K562 (cell line): Measurements from ENCODE around the gene MICALL2. TPM values are rescaled to one million over a fixed set of nuclear protein-coding genes. Genes with fewer than 3 reads are reported as not detected.
A peak's percentile ranks its signal among the peaks of the same experiment; 100 is the strongest.

Experiments
- ATAC-seq: fragments of 200-7000 bp; cut with Tn5 transposase; 3 replicates; pipeline ENCODE4 v1.9.1; 2020; ENCODE audit warnings: moderate library complexity
- BruUV-seq: library from RNA; stranded (reverse); fragments of 400-500 nt; replicated peaks from 2 replicates; lab custom pipeline; 2021; lab: Mats Ljungman, UMichigan
- CTCF ChIA-PET: fragments of 300-600 bp; formaldehyde crosslinking; extraction: SDS; loops from one replicate; lab custom pipeline; 2021; ENCODE audit warnings: low intra/inter-chr PET ratio; lab: Yijun Ruan, JAX
- POLR2A ChIA-PET: fragments of 300-600, 350-650 bp; sonication (Branson Sonifier 250); formaldehyde crosslinking; extraction: SDS; loops from one replicate; lab custom pipeline; 2021; ENCODE audit warnings: antibody characterized with exemption, inconsistent platforms; lab: Yijun Ruan, JAX
- DNase-seq, 4 experiments: peaks; one replicate each; pipeline versions ENCODE4 v3.0.0 to v3.0.0-alpha.2; 2011 to 2018; ENCODE audit warnings: low spot score in 3 of 4, mixed read lengths in 3 of 4; ENCODE audit errors: extremely low read depth in 1 of 4
- FAIRE-seq: peaks from 2 replicates; lab custom pipeline; 2011; peaks lifted over from hg19 to GRCh38; lab: Jason Lieb, UNC
- H2AFZ ChIP-seq: 2 replicates; pipeline ENCODE4 v1.6.0; 2011; ENCODE audit warnings: low read depth, low read length, control low read depth, inconsistent platforms
- H3K27ac ChIP-seq: fragments of 200-600 bp; 3 replicates; pipeline ENCODE4 v1.8.0; 2011; ENCODE audit warnings: low read depth, mild to moderate bottlenecking, control low read depth, inconsistent platforms, low read length, moderate library complexity, mixed read lengths; ENCODE audit errors: extremely low read depth
- H3K27me3 ChIP-seq, 2 experiments: fragments of 300-600 bp in 1 of 2; 2 replicates in 1 of 2; 3 replicates in 1 of 2; pipeline versions ENCODE4 v1.6.0 to v1.8.0; 2011; ENCODE audit warnings: inconsistent platforms in 2 of 2, low read length in 2 of 2, mild to moderate bottlenecking in 1 of 2, mixed read lengths in 1 of 2, moderate library complexity in 1 of 2; ENCODE audit not compliant: control insufficient read depth in 2 of 2, insufficient read depth in 2 of 2
- H3K36me3 ChIP-seq: fragments of 300-600 bp; 3 replicates; pipeline ENCODE4 v1.8.0; 2011; ENCODE audit warnings: mild to moderate bottlenecking, low read length, inconsistent platforms; ENCODE audit not compliant: control insufficient read depth, insufficient read depth
- H3K4me1 ChIP-seq, 2 experiments: fragments of 200-600 bp in 1 of 2; replicated peaks in 1 of 2; 2 replicates in 1 of 2; 3 replicates in 1 of 2; pipeline versions ENCODE4 v1.5.1 to v1.8.0; 2011; ENCODE audit warnings: inconsistent platforms in 2 of 2, low read length in 2 of 2, mild to moderate bottlenecking in 1 of 2, mixed read lengths in 1 of 2, moderate library complexity in 1 of 2; ENCODE audit not compliant: control insufficient read depth in 2 of 2, insufficient read depth in 2 of 2
- H3K4me2 ChIP-seq: 2 replicates; pipeline ENCODE4 v1.6.1; 2011; ENCODE audit warnings: low read length, control low read depth, inconsistent platforms, mixed read lengths; ENCODE audit not compliant: insufficient read depth
- H3K4me3 ChIP-seq: fragments of 200-600 bp; sonication (generic), shearing (Covaris generic); 2 replicates; pipeline ENCODE4 v1.5.1; 2016; ENCODE audit warnings: control low read depth, inconsistent platforms
- H3K79me2 ChIP-seq: fragments of 200-600 bp; 3 replicates; pipeline ENCODE4 v1.8.0; 2011; ENCODE audit warnings: low read length, inconsistent platforms; ENCODE audit not compliant: control insufficient read depth, insufficient read depth
- H3K9ac ChIP-seq, 2 experiments: 2 replicates each; pipeline versions ENCODE4 v1.6.0 to v1.6.1; 2011; ENCODE audit warnings: low read depth in 2 of 2, low read length in 2 of 2, control low read depth in 1 of 2, inconsistent platforms in 1 of 2, mild to moderate bottlenecking in 1 of 2, mixed read lengths in 1 of 2; ENCODE audit not compliant: insufficient read depth in 1 of 2
- H3K9me1 ChIP-seq: one replicate; pipeline ENCODE4 v1.6.0; 2011; ENCODE audit warnings: inconsistent platforms, mild to moderate bottlenecking, low read length, moderate library complexity; ENCODE audit not compliant: control insufficient read depth, insufficient read depth
- H3K9me3 ChIP-seq: replicated peaks from 2 replicates; pipeline ENCODE4 v1.5.1; 2011; ENCODE audit warnings: low read depth, low read length, inconsistent platforms; ENCODE audit not compliant: control insufficient read depth, insufficient read depth
- H4K20me1 ChIP-seq: replicated peaks from 2 replicates; pipeline ENCODE4 v1.6.1; 2011; ENCODE audit warnings: low read length, inconsistent platforms, mixed read lengths; ENCODE audit not compliant: control insufficient read depth, insufficient read depth
- POLR2G ChIP-seq: fragments of 200-400 bp; formaldehyde crosslinking; IDR thresholded peaks from 2 replicates; pipeline ENCODE4 v1.6.1; 2017; ENCODE audit warnings: low read depth, mild to moderate bottlenecking, antibody characterized with exemption, low read length, moderate library complexity
- XRCC3 ChIP-seq: fragments of 450-650 bp; IDR thresholded peaks from 2 replicates; pipeline ENCODE4 v1.6.1; 2017; ENCODE audit warnings: mild to moderate bottlenecking, moderate library complexity
- ZBTB33 ChIP-seq: sonication (generic); formaldehyde crosslinking; IDR thresholded peaks from 2 replicates; pipeline ENCODE4 v1.8.1; 2023; ENCODE audit warnings: mild to moderate bottlenecking, missing genetic modification reagents
- ZC3H11A ChIP-seq: IDR thresholded peaks from 2 replicates; pipeline ENCODE4 v1.6.1; 2012; ENCODE audit warnings: low read depth, low read length, improper control_type of control experiment
- ZNF239 ChIP-seq: fragments of 250-450 bp; sonication (Bioruptor Pico); IDR thresholded peaks from 2 replicates; pipeline ENCODE4 v1.4.0; 2020; ENCODE audit warnings: mild to moderate bottlenecking
- WGBS: fragments of 100-300 bp; shearing (Covaris generic); methylation state at CpG from one replicate; pipeline ENCODE4 v1.1.6; 2016; ENCODE audit warnings: low coverage, mixed read lengths; ENCODE audit not compliant: insufficient coverage; ENCODE audit errors: missing lambda C conversion rate; 5-methylcytosine and 5-hydroxymethylcytosine counted together
- in situ Hi-C: fragments of 300-500 bp; cut with MboI; formaldehyde crosslinking; loops from 4 replicates; pipeline ENCODE4 v1.15.0; 2018; ENCODE audit warnings: inconsistent platforms, mixed read lengths
- intact Hi-C: fragments of 100-400 bp; cut with micrococcal nuclease; formaldehyde crosslinking; loops from 2 replicates; pipeline ENCODE4 v1.14.2; 2022
- polyA plus RNA-seq, 8 experiments: library from polyadenylated mRNA; depleted of rRNA in 4 of 8; stranded (reverse) in 5 of 8; unstranded in 3 of 8; fragments of >200 nt; fragmentation: Nextera tagmentation in 2 of 8; fragmentation: Illumina TruSeq in 1 of 8; extraction: Ambion mirVana in 2 of 8; extraction: Trizol in 1 of 8; gene quantifications; 2 replicates each; pipeline versions ENCODE4 v1.2.1 to v1.2.3, GENCODE V29; 2011 to 2014; ENCODE audit warnings: inconsistent platforms in 1 of 8, missing spikeins in 1 of 8
- total RNA-seq, 7 experiments: library from RNA; depleted of rRNA in 6 of 7; stranded (reverse); fragments of >200 nt in 6 of 7; fragmentation: Illumina TruSeq in 2 of 7; extraction: Trizol in 2 of 7; gene quantifications; 2 replicates each; pipeline versions ENCODE4 v1.2.1 to v1.2.3, GENCODE V29; 2011 to 2021; ENCODE audit warnings: low replicate concordance in 1 of 7

MICALL2 gene
- total and polyA plus RNA-seq, 9 of the 15 experiments (the other 6 are each of a cell fraction or from before 2014, with no cell fraction given) = 1.8 to 103 (median 17.0) TPM

- no peak for TF ChIP-seq ZC3H11A
Observed at GRCh38 chr7:1464694-1465093, 5.4 kb upstream of the MICALL2 start (continued).

GRCh38 chr7:1463676-1464223 is 4.5 kb upstream of the MICALL2 start:
- Histone ChIP-seq H3K9me3 (no peaks in the 10 kb centered on the region), H3K9ac (peak overlapping the region in 1 of 2 experiments; percentile 89; a peak in 2 of 4 replicates), H3K4me1 (peaks cover 31 to 83% of the 10 kb centered on the region in 2 experiments), H3K4me3 (no peak overlapping the region), H3K27ac (no peak overlapping the region), H3K9me1 (no peaks in the 10 kb centered on the region), H2AFZ (no peak overlapping the region), H3K4me2 (no peak overlapping the region; the same call in 1 of the 2 replicates), H3K36me3 (no peaks in the 10 kb centered on the region), H4K20me1 (no peaks in the 10 kb centered on the region), H3K79me2 (peaks cover 18% of the 10 kb centered on the region), H3K27me3 (no peaks in the 10 kb centered on the region)
- intact Hi-C loops = loop anchor here (5.0 kb wide), 1 partner anchor 46 kb away; no protein-coding TSS in a partner anchor
- peak in 1 of 4 experiments; percentile 34 for DNase-seq
- FAIRE-seq = no peak
- no peak for TF ChIP-seq XRCC3
- peak; percentile 27; the same call in 1 of the 2 replicates for TF ChIP-seq POLR2G
- TF ChIP-seq ZNF239 = peak; percentile 97
- TF ChIP-seq ZBTB33 (CRISPR knock-in tag) = peak; percentile 17; the same call in 1 of the 2 replicates
- no peak for ATAC-seq
- ChIA-PET POLR2A (interaction anchor here (0.6 to 1.6 kb wide), 2 partner anchors 15 to 665 kb away, joined by 3 to 5 read pairs; no protein-coding TSS in a partner anchor), CTCF (no interaction called here)
- no TSS peak for BruUV-seq
- WGBS = 74% methylated on average over 18 of the region's 18 CpGs
- in situ Hi-C loops = no loop called here
